HCT116 (cell line): ENCODE data around the gene TEK. TPM values are rescaled to one million over a fixed set of nuclear protein-coding genes. Genes with fewer than 3 reads are reported as not detected.

ENCODE experiments used
- ATAC-seq: fragments of 200-7000 bp; cut with Tn5 transposase; 2 replicates; pipeline ENCODE4 v1.9.1; 2020; ENCODE audit warnings: mild to moderate bottlenecking, moderate library complexity
- BruUV-seq: library from RNA; stranded (reverse); fragments of 400-500 nt; replicated peaks from 2 replicates; lab custom pipeline; 2021; lab: Mats Ljungman, UMichigan
- CTCF ChIA-PET: fragments of 300-600 bp; sonication (Branson Sonifier 250); formaldehyde crosslinking; loops from one replicate; lab custom pipeline; 2021; ENCODE audit warnings: antibody characterized with exemption; lab: Charles Lee
- POLR2A ChIA-PET: fragments of 300-600, 350-600 bp; sonication (Branson Sonifier 250); formaldehyde crosslinking; loops from one replicate; lab custom pipeline; 2021; ENCODE audit warnings: antibody characterized with exemption; lab: Charles Lee
- RAD21 ChIA-PET, 2 experiments: fragments of 300-600 bp; sonication (Branson Sonifier 250); formaldehyde crosslinking; loops; one replicate each; lab custom pipeline; 2023; ENCODE audit warnings: low total read pairs in 2 of 2; ENCODE audit not compliant: uncharacterized antibody in 2 of 2, unreplicated experiment in 2 of 2, low non-redundant PET in 1 of 2; lab: Charles Lee
- DNase-seq: peaks from one replicate; pipeline ENCODE4 v3.0.0-alpha.2; 2010; ENCODE audit warnings: low read depth, low spot score
- H2AFZ ChIP-seq: fragments of 200-600 bp; shearing (Covaris generic), sonication (generic); 2 replicates; pipeline ENCODE4 v1.6.1; 2017; ENCODE audit warnings: low read depth, mixed run types, mixed read lengths, antibody characterized with exemption, low read length; ENCODE audit not compliant: poor library complexity, severe bottlenecking
- H3K27ac ChIP-seq: 2 replicates; pipeline ENCODE4 v1.5.1; 2012; ENCODE audit warnings: low read depth, low read length
- H3K27me3 ChIP-seq: fragments of 200-600 bp; sonication (generic); 2 replicates; pipeline ENCODE4 v1.6.1; 2016; ENCODE audit warnings: mixed run types, low read length, mixed read lengths; ENCODE audit not compliant: insufficient read depth
- H3K36me3 ChIP-seq, 2 experiments: fragments of 200-500 bp in 1 of 2; fragments of 200-600 bp in 1 of 2; sonication (Bioruptor generic) in 1 of 2; sonication (generic) in 1 of 2; 2 replicates each; pipeline versions ENCODE4 v1.5.1 to v1.6.1; 2014 to 2016; ENCODE audit warnings: low read length in 2 of 2, inconsistent platforms in 1 of 2, mixed read lengths in 1 of 2, mixed run types in 1 of 2; ENCODE audit not compliant: insufficient read depth in 2 of 2, control insufficient read depth in 1 of 2
- H3K4me1 ChIP-seq, 2 experiments: fragments of 200-600 bp in 1 of 2; sonication (generic) in 1 of 2; 2 replicates each; pipeline versions ENCODE4 v1.5.1 to v1.6.1; 2012 to 2017; ENCODE audit warnings: low read length in 2 of 2, inconsistent platforms in 1 of 2, mild to moderate bottlenecking in 1 of 2, mixed read lengths in 1 of 2, mixed run types in 1 of 2, moderate library complexity in 1 of 2; ENCODE audit not compliant: insufficient read depth in 2 of 2, control insufficient read depth in 1 of 2
- H3K4me2 ChIP-seq: fragments of 200-600 bp; sonication (generic); 2 replicates; pipeline ENCODE4 v1.6.1; 2017; ENCODE audit warnings: mixed run types, low read length, mixed read lengths
- H3K4me3 ChIP-seq, 2 experiments: fragments of 200-600 bp in 1 of 2; sonication (generic) in 1 of 2; replicated peaks in 1 of 2; 2 replicates each; pipeline ENCODE4 v1.5.1; 2011 to 2016; ENCODE audit warnings: low read length in 2 of 2, control low read depth in 1 of 2, low read depth in 1 of 2, mild to moderate bottlenecking in 1 of 2, mixed read lengths in 1 of 2, mixed run types in 1 of 2
- H3K79me2 ChIP-seq: fragments of 200-600 bp; sonication (generic); 2 replicates; pipeline ENCODE4 v1.6.1; 2017; ENCODE audit warnings: mild to moderate bottlenecking, mixed run types, low read length, moderate library complexity, mixed read lengths; ENCODE audit not compliant: insufficient read depth
- H3K9ac ChIP-seq: fragments of 200-600 bp; sonication (generic); 2 replicates; pipeline ENCODE4 v1.6.1; 2016; ENCODE audit warnings: low read length, mixed read lengths
- H3K9me2 ChIP-seq: fragments of 200-600 bp; sonication (generic), shearing (Covaris generic); 2 replicates; pipeline ENCODE4 v1.6.1; 2017; ENCODE audit warnings: mixed run types, mild to moderate bottlenecking, moderate library complexity; ENCODE audit not compliant: insufficient read depth
- H3K9me3 ChIP-seq, 2 experiments: fragments of 200-500 bp in 1 of 2; fragments of 200-600 bp in 1 of 2; sonication (Bioruptor generic) in 1 of 2; sonication (generic) in 1 of 2; 2 replicates each; pipeline ENCODE4 v1.6.1; 2014 to 2017; ENCODE audit warnings: low read length in 2 of 2, mixed read lengths in 2 of 2, inconsistent platforms in 1 of 2, low read depth in 1 of 2, mild to moderate bottlenecking in 1 of 2, mixed run types in 1 of 2, moderate library complexity in 1 of 2; ENCODE audit not compliant: control insufficient read depth in 1 of 2, insufficient read depth in 1 of 2
- H4K20me1 ChIP-seq: fragments of 200-600 bp; sonication (generic), shearing (Covaris generic); 2 replicates; pipeline ENCODE4 v1.6.1; 2017; ENCODE audit warnings: mixed run types, mild to moderate bottlenecking, moderate library complexity; ENCODE audit not compliant: insufficient read depth
- CTCF ChIP-seq, 3 experiments: fragments of 200-600 bp in 1 of 3; sonication (generic) in 1 of 3; IDR thresholded peaks in 2 of 3; conservative IDR thresholded peaks in 1 of 3; 2 replicates each; pipeline ENCODE4 v1.5.1; 2012 to 2017; ENCODE audit warnings: low read depth in 2 of 3, low read length in 2 of 3, antibody characterized with exemption in 1 of 3, borderline replicate concordance in 1 of 3, control low read depth in 1 of 3, mild to moderate bottlenecking in 1 of 3, mixed read lengths in 1 of 3, mixed run types in 1 of 3, moderate library complexity in 1 of 3; ENCODE audit not compliant: insufficient read depth in 1 of 3
- ELF1 ChIP-seq: IDR thresholded peaks from 2 replicates; pipeline ENCODE4 v1.6.1; 2012; ENCODE audit warnings: low read depth, borderline replicate concordance
- EZH2 ChIP-seq: fragments of 200-600 bp; sonication (generic); IDR thresholded peaks from 2 replicates; pipeline ENCODE4 v1.6.1; 2017; ENCODE audit warnings: antibody characterized with exemption, mixed run types
- FOSL1 ChIP-seq: IDR thresholded peaks from 2 replicates; pipeline ENCODE4 v1.6.1; 2012; ENCODE audit warnings: low read depth
- REST ChIP-seq: IDR thresholded peaks from 2 replicates; pipeline ENCODE4 v1.6.1; 2012; ENCODE audit warnings: low read depth
- ZBTB33 ChIP-seq: IDR thresholded peaks from 2 replicates; pipeline ENCODE4 v1.6.1; 2011; ENCODE audit warnings: mild to moderate bottlenecking, low read length, moderate library complexity; ENCODE audit not compliant: insufficient replicate concordance; ENCODE audit errors: extremely low read depth
- intact Hi-C: fragments of 100-400 bp; cut with micrococcal nuclease; formaldehyde crosslinking; loops from 2 replicates; pipeline ENCODE4 v1.10.0; 2022
- total RNA-seq: library from RNA; stranded (reverse); gene quantifications from one replicate; pipeline ENCODE4 v1.2.1, GENCODE V29; 2021; ENCODE audit not compliant: unreplicated experiment

TEK gene
- total RNA-seq, 1 experiment from 2014 or later = 0.15 TPM

- H3K9ac ChIP-seq = no peak overlapping the region
- H3K4me2 ChIP-seq = no peak overlapping the region
- H4K20me1 ChIP-seq = no peaks in the 10 kb centered on the region
- H3K27me3 ChIP-seq = no peaks in the 10 kb centered on the region
- no peak overlapping the region for H3K4me3 ChIP-seq
- intact Hi-C loops = no loop called here
- CTCF ChIA-PET = no interaction called here
- H3K9me3 ChIP-seq = no peaks in the 10 kb centered on the region
- RAD21 ChIA-PET = no interaction called here
- BruUV-seq = no TSS peak
- DNase-seq = no peak
- no peaks in the 10 kb centered on the region for H3K4me1 ChIP-seq
- no peak overlapping the region for H3K27ac ChIP-seq
- no peak for TF ChIP-seq EZH2
- no peak for TF ChIP-seq ZBTB33
- TF ChIP-seq CTCF (IDR thresholded peaks at IDR 0.05 in 2 of 3, conservative IDR thresholded peaks at IDR 0.05 in 1 of 3; ENCODE audit: borderline replicate concordance in 1 of 3, insufficient read depth in 1 of 3, low read depth in 2 of 3, low read length in 2 of 3) = no peak
- no peak for TF ChIP-seq ELF1
- no peak for TF ChIP-seq REST
- no peak for TF ChIP-seq FOSL1
- no peak overlapping the region for H2AFZ ChIP-seq
- no peaks in the 10 kb centered on the region; a peak in 1 of 4 replicates for H3K36me3 ChIP-seq
- no peaks in the 10 kb centered on the region for H3K9me2 ChIP-seq
- H3K79me2 ChIP-seq = no peaks in the 10 kb centered on the region
- POLR2A ChIA-PET = no interaction called here
- no peak for ATAC-seq
Measured at GRCh38 chr9:27059412-27059811, 49.6 kb upstream of the TEK start.
